ENCODE results near the gene SLC22A7. TPM values are rescaled to one million over a fixed set of nuclear protein-coding genes. Genes with fewer than 3 reads are reported as not detected.

SLC22A7 gene
- total and polyA plus RNA-seq, 4 donors: 0.20 to 2.2 (median 0.49) TPM

- 71% methylated on average over 10 of the region's 12 CpGs for WGBS (ENCODE audit: insufficient coverage)
- DNase-seq (ENCODE audit: low read depth in 4 of 6, low spot score in 6 of 6): no peak
- H3K4me3 ChIP-seq (ENCODE audit: low read depth, low read length): no peak overlapping the region
- no peaks in the 10 kb centered on the region for H3K9me3 ChIP-seq (ENCODE audit: control insufficient read depth, insufficient read depth, low read length)
- H3K36me3 ChIP-seq (ENCODE audit: control insufficient read depth, insufficient read depth, low read length): peaks cover 98% of the 10 kb centered on the region
- H3K27me3 ChIP-seq (ENCODE audit: control insufficient read depth, insufficient read depth, low read length): no peaks in the 10 kb centered on the region
- no peaks in the 10 kb centered on the region for H3K4me1 ChIP-seq (ENCODE audit: control insufficient read depth, insufficient read depth, low read length)
- no peak overlapping the region for H3K27ac ChIP-seq (ENCODE audit: low read depth, low read length)
These were observed 40.5 kb upstream of the SLC22A7 start for GRCh38 chr6:43257367-43258145.

DNA sequence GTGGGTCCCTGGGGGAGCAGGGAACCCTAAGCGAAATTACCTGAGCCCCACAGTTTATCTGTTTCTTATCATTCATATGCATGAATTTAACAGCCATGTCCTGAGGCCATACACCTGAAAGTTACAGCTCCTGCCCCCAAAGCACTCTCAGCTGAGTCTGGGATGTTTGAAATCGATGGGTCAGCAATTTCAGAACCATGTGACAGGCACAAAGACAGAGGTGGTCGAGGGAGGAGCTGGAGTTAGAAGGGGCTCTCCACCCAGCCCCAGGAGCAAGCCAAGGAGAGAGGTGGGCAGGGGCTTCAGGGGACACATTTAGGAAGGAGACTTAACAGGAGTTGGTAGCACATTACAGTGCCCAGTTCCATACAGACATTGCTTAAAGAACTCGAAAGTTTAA, 39.9 kb upstream of the SLC22A7 start:
- H3K9me3 ChIP-seq (ENCODE audit: control insufficient read depth, insufficient read depth, low read length): no peaks in the 10 kb centered on the region
- peaks cover 98% of the 10 kb centered on the region for H3K36me3 ChIP-seq (ENCODE audit: control insufficient read depth, insufficient read depth, low read length)
- no peaks in the 10 kb centered on the region for H3K4me1 ChIP-seq (ENCODE audit: control insufficient read depth, insufficient read depth, low read length)
- no peak for DNase-seq (ENCODE audit: low read depth in 4 of 6, low spot score in 6 of 6)
- H3K4me3 ChIP-seq (ENCODE audit: low read depth, low read length): no peak overlapping the region
- H3K27ac ChIP-seq (ENCODE audit: low read depth, low read length): no peak overlapping the region
- WGBS (ENCODE audit: insufficient coverage): 88% methylated on average over 2 of the region's 4 CpGs
- no peaks in the 10 kb centered on the region for H3K27me3 ChIP-seq (ENCODE audit: control insufficient read depth, insufficient read depth, low read length)

GRCh38 chr6:43258807-43259686, 39.0 kb upstream of the SLC22A7 start:
- H3K4me3 ChIP-seq (ENCODE audit: low read depth, low read length): no peak overlapping the region
- H3K36me3 ChIP-seq (ENCODE audit: control insufficient read depth, insufficient read depth, low read length): peaks cover 97% of the 10 kb centered on the region
- H3K4me1 ChIP-seq (ENCODE audit: control insufficient read depth, insufficient read depth, low read length): no peaks in the 10 kb centered on the region
- no peaks in the 10 kb centered on the region for H3K27me3 ChIP-seq (ENCODE audit: control insufficient read depth, insufficient read depth, low read length)
- no peak for DNase-seq (ENCODE audit: low read depth in 4 of 6, low spot score in 6 of 6)
- H3K27ac ChIP-seq (ENCODE audit: low read depth, low read length): no peak overlapping the region
- 90% methylated on average over 25 of the region's 30 CpGs for WGBS (ENCODE audit: insufficient coverage)
- no peaks in the 10 kb centered on the region for H3K9me3 ChIP-seq (ENCODE audit: control insufficient read depth, insufficient read depth, low read length)

GRCh38 chr6:43260791-43261190, 37.3 kb upstream of the SLC22A7 start:
- 69% methylated on average over 4 of the region's 4 CpGs for WGBS (ENCODE audit: insufficient coverage)
- Histone ChIP-seq H3K36me3 (ENCODE audit: control insufficient read depth, insufficient read depth, low read length) (peaks cover 95% of the 10 kb centered on the region), H3K27ac (ENCODE audit: low read depth, low read length) (no peak overlapping the region), H3K27me3 (ENCODE audit: control insufficient read depth, insufficient read depth, low read length) (no peaks in the 10 kb centered on the region), H3K4me3 (ENCODE audit: low read depth, low read length) (no peak overlapping the region), H3K9me3 (ENCODE audit: control insufficient read depth, insufficient read depth, low read length) (no peaks in the 10 kb centered on the region), H3K4me1 (ENCODE audit: control insufficient read depth, insufficient read depth, low read length) (no peaks in the 10 kb centered on the region)
- peak in 1 of 6 donors; percentile 49 for DNase-seq (ENCODE audit: low read depth in 4 of 6, low spot score in 6 of 6)

- Histone ChIP-seq H3K36me3 (ENCODE audit: control insufficient read depth, insufficient read depth, low read length) (peaks cover 93% of the 10 kb centered on the region), H3K9me3 (ENCODE audit: control insufficient read depth, insufficient read depth, low read length) (no peaks in the 10 kb centered on the region), H3K27me3 (ENCODE audit: control insufficient read depth, insufficient read depth, low read length) (no peaks in the 10 kb centered on the region), H3K4me3 (ENCODE audit: low read depth, low read length) (no peak overlapping the region), H3K4me1 (ENCODE audit: control insufficient read depth, insufficient read depth, low read length) (no peaks in the 10 kb centered on the region), H3K27ac (ENCODE audit: low read depth, low read length) (no peak overlapping the region)
- DNase-seq (ENCODE audit: low read depth in 4 of 6, low spot score in 6 of 6): no peak
- 69% methylated on average over 3 of the region's 5 CpGs for WGBS (ENCODE audit: insufficient coverage)
These were observed 36.9 kb upstream of the SLC22A7 start for GRCh38 chr6:43261198-43261597.

GRCh38 chr6:43262000-43262779, 35.9 kb upstream of the SLC22A7 start:
- Histone ChIP-seq H3K36me3 (ENCODE audit: control insufficient read depth, insufficient read depth, low read length) (peaks cover 90% of the 10 kb centered on the region), H3K27ac (ENCODE audit: low read depth, low read length) (no peak overlapping the region), H3K9me3 (ENCODE audit: control insufficient read depth, insufficient read depth, low read length) (no peaks in the 10 kb centered on the region), H3K27me3 (ENCODE audit: control insufficient read depth, insufficient read depth, low read length) (no peaks in the 10 kb centered on the region), H3K4me3 (ENCODE audit: low read depth, low read length) (no peak overlapping the region), H3K4me1 (ENCODE audit: control insufficient read depth, insufficient read depth, low read length) (no peaks in the 10 kb centered on the region)
- peak in 1 of 6 donors; percentile 41 for DNase-seq (ENCODE audit: low read depth in 4 of 6, low spot score in 6 of 6)
- WGBS (ENCODE audit: insufficient coverage): 76% methylated on average over 12 of the region's 14 CpGs

DNA sequence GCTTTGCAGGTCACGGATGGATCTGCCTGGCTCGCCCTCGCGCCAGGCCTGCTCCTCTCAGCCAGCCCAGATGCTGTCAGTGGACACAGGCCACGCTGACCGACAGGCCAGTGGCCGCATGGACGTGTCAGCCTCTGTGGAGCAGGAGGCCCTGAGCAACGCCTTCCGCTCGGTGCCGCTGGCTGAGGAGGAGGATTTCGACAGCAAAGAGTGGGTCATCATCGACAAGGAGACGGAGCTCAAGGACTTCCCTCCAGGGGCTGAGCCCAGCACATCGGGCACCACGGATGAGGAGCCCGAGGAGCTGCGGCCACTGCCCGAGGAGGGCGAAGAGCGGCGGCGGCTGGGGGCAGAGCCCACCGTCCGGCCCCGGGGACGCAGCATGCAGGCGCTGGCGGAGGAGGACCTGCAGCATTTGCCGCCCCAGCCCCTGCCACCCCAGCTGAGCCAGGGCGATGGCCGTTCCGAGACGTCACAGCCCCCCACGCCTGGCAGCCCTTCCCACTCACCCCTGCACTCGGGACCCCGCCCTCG, 35.2 kb upstream of the SLC22A7 start:
- Histone ChIP-seq H3K4me3 (ENCODE audit: low read depth, low read length) (no peak overlapping the region), H3K36me3 (ENCODE audit: control insufficient read depth, insufficient read depth, low read length) (peaks cover 83% of the 10 kb centered on the region), H3K9me3 (ENCODE audit: control insufficient read depth, insufficient read depth, low read length) (no peaks in the 10 kb centered on the region), H3K27ac (ENCODE audit: low read depth, low read length) (no peak overlapping the region), H3K4me1 (ENCODE audit: control insufficient read depth, insufficient read depth, low read length) (peaks cover 4% of the 10 kb centered on the region), H3K27me3 (ENCODE audit: control insufficient read depth, insufficient read depth, low read length) (no peaks in the 10 kb centered on the region)
- DNase-seq (ENCODE audit: low read depth in 4 of 6, low spot score in 6 of 6): no peak
- 90% methylated on average over 39 of the region's 39 CpGs for WGBS (ENCODE audit: insufficient coverage)

- H3K36me3 ChIP-seq (ENCODE audit: control insufficient read depth, insufficient read depth, low read length): peaks cover 81% of the 10 kb centered on the region
- no peak overlapping the region for H3K4me3 ChIP-seq (ENCODE audit: low read depth, low read length)
- whole genome bisulfite sequencing (ENCODE audit: insufficient coverage): 52% methylated on average over 11 of the region's 12 CpGs
- H3K27me3 ChIP-seq (ENCODE audit: control insufficient read depth, insufficient read depth, low read length): no peaks in the 10 kb centered on the region
- H3K27ac ChIP-seq (ENCODE audit: low read depth, low read length): no peak overlapping the region
- peaks cover 11% of the 10 kb centered on the region for H3K4me1 ChIP-seq (ENCODE audit: control insufficient read depth, insufficient read depth, low read length)
- peak in 2 of 6 donors; percentile 34 to 61 for DNase-seq (ENCODE audit: low read depth in 4 of 6, low spot score in 6 of 6)
- H3K9me3 ChIP-seq (ENCODE audit: control insufficient read depth, insufficient read depth, low read length): no peaks in the 10 kb centered on the region
These were observed 34.5 kb upstream of the SLC22A7 start for GRCh38 chr6:43263314-43264178.

Measured in spinal cord (tissue), 10 donors.